Karpas-422 (cell line): Measurements from ENCODE around the gene STC2. TPM values are rescaled to one million over a fixed set of nuclear protein-coding genes. Genes with fewer than 3 reads are reported as not detected.

Experiments used
- DNase-seq: peaks from one replicate; pipeline ENCODE4 v3.0.0-alpha.2; 2015
- H2AFZ ChIP-seq: fragments of 200-600 bp; sonication (generic); 2 replicates; pipeline ENCODE4 v1.6.1; 2014; ENCODE audit warnings: antibody characterized with exemption, low read length, mixed read lengths
- H3K27ac ChIP-seq: fragments of 200-600 bp; sonication (generic); 2 replicates; pipeline ENCODE4 v1.5.1; 2014; ENCODE audit warnings: mild to moderate bottlenecking, low read length, moderate library complexity
- H3K27me3 ChIP-seq: fragments of 200-600 bp; sonication (generic); 2 replicates; pipeline ENCODE4 v1.6.1; 2014; ENCODE audit warnings: low read length, mixed read lengths
- H3K36me3 ChIP-seq: fragments of 200-600 bp; sonication (generic); 2 replicates; pipeline ENCODE4 v1.6.1; 2014; ENCODE audit warnings: low read length, mixed read lengths; ENCODE audit not compliant: insufficient read depth
- H3K4me1 ChIP-seq: fragments of 200-600 bp; sonication (generic); 2 replicates; pipeline ENCODE4 v1.6.1; 2014; ENCODE audit warnings: mild to moderate bottlenecking, low read length, mixed read lengths
- H3K4me2 ChIP-seq: fragments of 200-600 bp; sonication (generic); 2 replicates; pipeline ENCODE4 v1.6.1; 2014; ENCODE audit warnings: low read length, low read depth, mild to moderate bottlenecking; ENCODE audit not compliant: poor library complexity, severe bottlenecking
- H3K4me3 ChIP-seq: fragments of 200-600 bp; sonication (generic); 2 replicates; pipeline ENCODE4 v1.5.1; 2014; ENCODE audit warnings: mild to moderate bottlenecking, antibody characterized with exemption, low read length, mixed read lengths
- H3K79me2 ChIP-seq: fragments of 200-600 bp; sonication (generic); 2 replicates; pipeline ENCODE4 v1.6.1; 2014; ENCODE audit warnings: mild to moderate bottlenecking, low read length, mixed read lengths
- H3K9ac ChIP-seq: fragments of 200-600 bp; sonication (generic); 2 replicates; pipeline ENCODE4 v1.6.0; 2014; ENCODE audit warnings: low read length
- H3K9me2 ChIP-seq: fragments of 200-600 bp; sonication (generic), shearing (Covaris generic); replicated peaks from 2 replicates; pipeline ENCODE4 v1.6.0; 2014; ENCODE audit warnings: mild to moderate bottlenecking, low read length, moderate library complexity; ENCODE audit not compliant: insufficient read depth
- H3K9me3 ChIP-seq: fragments of 300-700, 200-600 bp; sonication (generic); 2 replicates; pipeline ENCODE4 v1.6.1; 2014; ENCODE audit warnings: low read length, mixed read lengths
- H4K20me1 ChIP-seq: fragments of 200-600 bp; sonication (generic); 2 replicates; pipeline ENCODE4 v1.6.1; 2014; ENCODE audit warnings: mild to moderate bottlenecking, antibody characterized with exemption, low read length, low read depth; ENCODE audit not compliant: insufficient read depth
- total RNA-seq: library from RNA; depleted of rRNA; stranded (reverse); fragments of >200 nt; shearing (Covaris generic); gene quantifications from 2 replicates; pipeline ENCODE4 v1.2.3, GENCODE V29; 2014; ENCODE audit warnings: low replicate concordance

Gene STC2
- total RNA-seq, 1 experiment from 2014 or later = not detected

- Histone ChIP-seq H3K27ac (no peak overlapping the region), H3K36me3 (no peaks in the 10 kb centered on the region), H3K4me3 (no peak overlapping the region), H3K4me2 (no peak overlapping the region), H3K9me3 (no peaks in the 10 kb centered on the region), H3K79me2 (no peaks in the 10 kb centered on the region), H3K9ac (no peak overlapping the region), H2AFZ (no peak overlapping the region), H3K4me1 (no peaks in the 10 kb centered on the region), H4K20me1 (no peaks in the 10 kb centered on the region), H3K9me2 (no peaks in the 10 kb centered on the region), H3K27me3 (no peaks in the 10 kb centered on the region)
- DNase-seq = no peak
Observed at GRCh38 chr5:173317852-173318251, 10.4 kb downstream of the STC2 start.

GRCh38 chr5:173317091-173317730 is 11.0 kb downstream of the STC2 start:
- no peak overlapping the region for H3K4me3 ChIP-seq
- no peak overlapping the region for H3K4me2 ChIP-seq
- no peaks in the 10 kb centered on the region for H3K9me2 ChIP-seq
- H3K4me1 ChIP-seq = no peaks in the 10 kb centered on the region
- no peak overlapping the region for H3K9ac ChIP-seq
- no peak overlapping the region for H2AFZ ChIP-seq
- no peak for DNase-seq
- H3K9me3 ChIP-seq = no peaks in the 10 kb centered on the region
- H3K36me3 ChIP-seq = no peaks in the 10 kb centered on the region
- no peak overlapping the region for H3K27ac ChIP-seq
- no peaks in the 10 kb centered on the region for H4K20me1 ChIP-seq
- H3K79me2 ChIP-seq = no peaks in the 10 kb centered on the region
- H3K27me3 ChIP-seq = no peaks in the 10 kb centered on the region

- Histone ChIP-seq H3K27me3 (no peaks in the 10 kb centered on the region), H3K27ac (no peak overlapping the region), H3K9me2 (no peaks in the 10 kb centered on the region), H3K4me3 (no peak overlapping the region), H3K4me1 (no peaks in the 10 kb centered on the region), H3K4me2 (no peak overlapping the region), H3K79me2 (no peaks in the 10 kb centered on the region), H3K9ac (no peak overlapping the region), H3K9me3 (no peaks in the 10 kb centered on the region), H3K36me3 (no peaks in the 10 kb centered on the region), H4K20me1 (no peaks in the 10 kb centered on the region), H2AFZ (no peak overlapping the region)
- no peak for DNase-seq
Observed at GRCh38 chr5:173316339-173317020, 11.7 kb downstream of the STC2 start.

GRCh38 chr5:173315495-173316338 is 12.5 kb downstream of the STC2 start:
- no peaks in the 10 kb centered on the region for H3K36me3 ChIP-seq
- DNase-seq = no peak
- no peak overlapping the region for H3K4me2 ChIP-seq
- H3K4me1 ChIP-seq = no peaks in the 10 kb centered on the region
- H2AFZ ChIP-seq = no peak overlapping the region
- no peaks in the 10 kb centered on the region for H3K79me2 ChIP-seq
- H3K9me2 ChIP-seq = no peaks in the 10 kb centered on the region
- H3K4me3 ChIP-seq = no peak overlapping the region
- H3K9ac ChIP-seq = no peak overlapping the region
- no peaks in the 10 kb centered on the region for H3K27me3 ChIP-seq
- no peaks in the 10 kb centered on the region for H3K9me3 ChIP-seq
- no peak overlapping the region for H3K27ac ChIP-seq
- H4K20me1 ChIP-seq = no peaks in the 10 kb centered on the region

- Histone ChIP-seq H3K4me3 (no peak overlapping the region), H3K27me3 (no peaks in the 10 kb centered on the region), H3K4me1 (no peaks in the 10 kb centered on the region), H3K9me3 (no peaks in the 10 kb centered on the region), H3K79me2 (no peaks in the 10 kb centered on the region), H3K4me2 (no peak overlapping the region), H2AFZ (no peak overlapping the region), H3K36me3 (no peaks in the 10 kb centered on the region), H4K20me1 (no peaks in the 10 kb centered on the region), H3K9me2 (no peaks in the 10 kb centered on the region), H3K9ac (no peak overlapping the region), H3K27ac (no peak overlapping the region)
- no peak for DNase-seq
Observed at GRCh38 chr5:173314166-173314952, 13.9 kb downstream of the STC2 start.

GRCh38 chr5:173313351-173313801 is 14.8 kb downstream of the STC2 start:
- Histone ChIP-seq H3K4me3 (no peak overlapping the region), H3K9me3 (no peaks in the 10 kb centered on the region), H3K79me2 (no peaks in the 10 kb centered on the region), H3K9ac (no peak overlapping the region), H3K27ac (no peak overlapping the region), H3K4me1 (no peaks in the 10 kb centered on the region), H4K20me1 (no peaks in the 10 kb centered on the region), H2AFZ (no peak overlapping the region), H3K36me3 (no peaks in the 10 kb centered on the region), H3K9me2 (no peaks in the 10 kb centered on the region), H3K4me2 (no peak overlapping the region), H3K27me3 (no peaks in the 10 kb centered on the region)
- no peak for DNase-seq

- no peak for DNase-seq
- no peak overlapping the region for H2AFZ ChIP-seq
- H4K20me1 ChIP-seq = no peaks in the 10 kb centered on the region
- H3K9ac ChIP-seq = no peak overlapping the region
- no peaks in the 10 kb centered on the region for H3K9me2 ChIP-seq
- no peak overlapping the region for H3K27ac ChIP-seq
- no peaks in the 10 kb centered on the region for H3K36me3 ChIP-seq
- H3K4me2 ChIP-seq = no peak overlapping the region
- H3K9me3 ChIP-seq = no peaks in the 10 kb centered on the region
- H3K4me3 ChIP-seq = no peak overlapping the region
- no peaks in the 10 kb centered on the region for H3K27me3 ChIP-seq
- no peaks in the 10 kb centered on the region for H3K4me1 ChIP-seq
- H3K79me2 ChIP-seq = no peaks in the 10 kb centered on the region
Observed at GRCh38 chr5:173312821-173313220, 15.4 kb downstream of the STC2 start.
